ENCODE results near the gene ANKRD12. TPM values are rescaled to one million over a fixed set of nuclear protein-coding genes. Genes with fewer than 3 reads are reported as not detected.

Gene ANKRD12
- total and polyA plus RNA-seq, 2 of the 4 experiments (the other 2 are of a cell fraction) = 2.6 to 12.9 TPM

GRCh38 chr18:9275890-9276289 is 139.3 kb downstream of the ANKRD12 start:
- H3K23ac ChIP-seq (ENCODE audit: low read depth, low read length) = no peak overlapping the region
- ChIA-PET POLR2A (ENCODE audit: unreplicated experiment) (no interaction called here), CTCF (interaction anchor here (0.6 kb wide), 2 partner anchors 52 to 211 kb away, joined by 3 to 4 read pairs; no protein-coding TSS in a partner anchor)
- dilution Hi-C loops (cut with HindIII; ENCODE audit: low sequenced_read_pairs, unreplicated experiment) = no loop called here
- no peak overlapping the region for H2AK5ac ChIP-seq (ENCODE audit: low read depth, low read length)
- TF ChIP-seq BHLHE40 (IDR thresholded peaks at IDR 0.05; ENCODE audit: low read depth, low read length) (no peak), MAFK (IDR thresholded peaks at IDR 0.05; ENCODE audit: low read depth, low read length) (no peak), CTCF (conservative IDR thresholded peaks at IDR 0.05; ENCODE audit: low read depth, low read length) (no peak), CHD1 (IDR thresholded peaks at IDR 0.05; ENCODE audit: low read depth, low read length) (no peak), NFE2L2 (IDR thresholded peaks at IDR 0.05; ENCODE audit: low read depth, low read length) (no peak), MXI1 (IDR thresholded peaks at IDR 0.05; ENCODE audit: borderline replicate concordance, low read depth, low read length) (no peak), ELK1 (IDR thresholded peaks at IDR 0.05; ENCODE audit: borderline replicate concordance, low read depth, low read length) (no peak), MAZ (IDR thresholded peaks at IDR 0.05; ENCODE audit: borderline replicate concordance, low read depth, low read length) (no peak), RCOR1 (IDR thresholded peaks at IDR 0.05; ENCODE audit: insufficient replicate concordance, low read length) (no peak), RAD21 (IDR thresholded peaks at IDR 0.05; ENCODE audit: low read length) (no peak), CEBPB (IDR thresholded peaks at IDR 0.05; ENCODE audit: low read depth, low read length) (no peak), SMC3 (IDR thresholded peaks at IDR 0.05; ENCODE audit: low read depth, low read length) (no peak), RFX5 (IDR thresholded peaks at IDR 0.05; ENCODE audit: low read depth, low read length) (no peak), POLR2A (IDR thresholded peaks at IDR 0.05; ENCODE audit: low read depth, low read length) (no peak), FOS (IDR thresholded peaks at IDR 0.05; ENCODE audit: low read depth, low read length) (no peak)
- TF ChIP-seq, protein P1, sequence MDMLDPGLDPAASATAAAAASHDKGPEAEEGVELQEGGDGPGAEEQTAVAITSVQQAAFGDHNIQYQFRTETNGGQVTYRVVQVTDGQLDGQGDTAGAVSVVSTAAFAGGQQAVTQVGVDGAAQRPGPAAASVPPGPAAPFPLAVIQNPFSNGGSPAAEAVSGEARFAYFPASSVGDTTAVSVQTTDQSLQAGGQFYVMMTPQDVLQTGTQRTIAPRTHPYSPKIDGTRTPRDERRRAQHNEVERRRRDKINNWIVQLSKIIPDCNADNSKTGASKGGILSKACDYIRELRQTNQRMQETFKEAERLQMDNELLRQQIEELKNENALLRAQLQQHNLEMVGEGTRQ (IDR thresholded peaks at IDR 0.05; ENCODE audit: low read depth, low read length) = no peak
- no peaks in the 10 kb centered on the region for H3K27me3 ChIP-seq (ENCODE audit: control insufficient read depth, insufficient read depth, low read length)
- H2AK9ac ChIP-seq (replicated peaks; ENCODE audit: low read depth, low read length, poor library complexity) = no peak overlapping the region
- intact Hi-C loops (cut with micrococcal nuclease) = no loop called here
- H3K56ac ChIP-seq (ENCODE audit: extremely low read depth, insufficient read depth, low read length) = no peak overlapping the region
- DNase-seq (no peak), ATAC-seq (ENCODE audit: low read depth) (no peak)
- no peak overlapping the region for H2BK5ac ChIP-seq (ENCODE audit: low read depth, low read length, poor library complexity, severe bottlenecking)
- H2BK15ac ChIP-seq (ENCODE audit: low read depth, low read length) = no peak overlapping the region
- H4K8ac ChIP-seq (ENCODE audit: low read depth in 2 of 2, low read length in 2 of 2) = no peak overlapping the region
- H3K79me1 ChIP-seq (ENCODE audit: low read depth in 1 of 2, low read length in 2 of 2) = peaks cover 5 to 10% of the 10 kb centered on the region in 2 experiments; a peak in 3 of 4 replicates
- H2AFZ ChIP-seq (replicated peaks; ENCODE audit: low read length, poor library complexity) = no peak overlapping the region
- H4K20me1 ChIP-seq (ENCODE audit: insufficient read depth, low read length) = no peaks in the 10 kb centered on the region
- no peak overlapping the region for H3K18ac ChIP-seq (ENCODE audit: low read depth, low read length)
- no peaks in the 10 kb centered on the region for H3K4me1 ChIP-seq (ENCODE audit: control insufficient read depth, insufficient read depth, low read length)
- no CpG with 5 or more reads among the region's 1 CpG for WGBS, 2 experiments (ENCODE audit: extremely low coverage in 2 of 2, insufficient read length in 1 of 2)
- no peak overlapping the region for H2BK20ac ChIP-seq (ENCODE audit: low read depth, low read length)
- in situ Hi-C loops (cut with MboI; ENCODE audit: low sequenced_read_pairs) = no loop called here
- H3K4me2 ChIP-seq (ENCODE audit: low read depth, low read length) = no peak overlapping the region
- no peak overlapping the region for H3K4me3 ChIP-seq (ENCODE audit: insufficient read depth, low read depth, low read length)
- no peak overlapping the region for H3K4ac ChIP-seq (ENCODE audit: low read depth, low read length)
- no peak overlapping the region for H4K5ac ChIP-seq (ENCODE audit: low read depth, low read length)
- 0 out of 2 replicates have a peak, but pooled peaks cover 4% of the 10 kb centered on the region for H3K9me1 ChIP-seq (ENCODE audit: insufficient read depth, low read length)
- no peak overlapping the region for H3K14ac ChIP-seq (replicated peaks; ENCODE audit: low read depth, low read length)
- H2BK120ac ChIP-seq (ENCODE audit: low read depth, low read length) = no peak overlapping the region
- H3K9me3 ChIP-seq (ENCODE audit: control insufficient read depth, insufficient read depth, low read length) = no peaks in the 10 kb centered on the region
- no peak overlapping the region for H3K27ac ChIP-seq (ENCODE audit: insufficient read depth, low read length)
- no peak overlapping the region for H3K9ac ChIP-seq (ENCODE audit: low read depth, low read length)
- no peak overlapping the region for H4K91ac ChIP-seq (ENCODE audit: insufficient read depth, low read depth, low read length)
- H3K36me3 ChIP-seq (ENCODE audit: control insufficient read depth, insufficient read depth, low read length) = peaks cover 23% of the 10 kb centered on the region
- BruUV-seq (replicated peaks) = no TSS peak
